Measurements from ENCODE around the gene DIP2C. TPM values are rescaled to one million over a fixed set of nuclear protein-coding genes. Genes with fewer than 3 reads are reported as not detected.

The DIP2C gene
- total RNA-seq, 1 experiment from 2014 or later: 11.0 TPM

GRCh38 chr10:311901-312665 is 377.4 kb downstream of the DIP2C start:
- Mint-ChIP-seq H3K9me3 (no peaks in the 10 kb centered on the region), H3K36me3 (no peaks in the 10 kb centered on the region), H3K27me3 (ENCODE audit: low read depth) (no peaks in the 10 kb centered on the region), H3K4me1 (peaks cover 5% of the 10 kb centered on the region), H3K4me3 (no peak overlapping the region), H3K27ac (no peak overlapping the region)
- no peak for TF ChIP-seq MXD4 (CRISPR knock-in tag; IDR thresholded peaks at IDR 0.05; ENCODE audit: borderline replicate concordance)
- TF ChIP-seq EMX1 (CRISPR knock-in tag; IDR thresholded peaks at IDR 0.05): no peak
- TF ChIP-seq ELF4 (CRISPR knock-in tag; IDR thresholded peaks at IDR 0.05; ENCODE audit: low read depth): no peak
- no peak for TF ChIP-seq ATF3 (CRISPR knock-in tag; conservative IDR thresholded peaks at IDR 0.05)
- no peak for TF ChIP-seq ZNF532 (CRISPR knock-in tag; IDR thresholded peaks at IDR 0.05; ENCODE audit: borderline replicate concordance)
- no peak for TF ChIP-seq TEAD4 (CRISPR knock-in tag; IDR thresholded peaks at IDR 0.05)
- no peak for TF ChIP-seq MLX (CRISPR knock-in tag; IDR thresholded peaks at IDR 0.05)
- no peak for TF ChIP-seq NR3C1 (CRISPR knock-in tag; conservative IDR thresholded peaks at IDR 0.05; ENCODE audit: low read depth)
- TF ChIP-seq NFYB (CRISPR knock-in tag; conservative IDR thresholded peaks at IDR 0.05; ENCODE audit: low read depth): no peak
- TF ChIP-seq CREM (CRISPR knock-in tag; IDR thresholded peaks at IDR 0.05): no peak
- no peak for TF ChIP-seq NR2C2 (CRISPR knock-in tag; IDR thresholded peaks at IDR 0.05)
- TF ChIP-seq ERG (CRISPR knock-in tag; IDR thresholded peaks at IDR 0.05): no peak
- no peak for TF ChIP-seq TP53 (CRISPR knock-in tag; IDR thresholded peaks at IDR 0.05)
- TF ChIP-seq ZNF219 (CRISPR knock-in tag; IDR thresholded peaks at IDR 0.05; ENCODE audit: borderline replicate concordance): no peak
- DNase-seq (ENCODE audit: low spot score): no peak
- ChIA-PET CTCF (interaction anchor here (1.0 kb wide), 1 partner anchor 24 kb away, joined by 3 read pairs; no protein-coding TSS in a partner anchor), POLR2A (no interaction called here)
- ATAC-seq: no peak

GRCh38 chr10:310976-311639 is 378.4 kb downstream of the DIP2C start:
- no peaks in the 10 kb centered on the region for H3K9me3 Mint-ChIP-seq
- peak overlapping the region; percentile 37; the same call in 1 of the 2 replicates for H3K27ac Mint-ChIP-seq
- H3K27me3 Mint-ChIP-seq (ENCODE audit: low read depth): no peaks in the 10 kb centered on the region
- ATAC-seq (no peak), DNase-seq (ENCODE audit: low spot score) (no peak)
- TF ChIP-seq ATF1 (CRISPR knock-in tag; IDR thresholded peaks at IDR 0.05) (no peak), OVOL2 (CRISPR knock-in tag; IDR thresholded peaks at IDR 0.05; ENCODE audit: borderline replicate concordance) (no peak), HMGA2 (CRISPR knock-in tag; IDR thresholded peaks at IDR 0.05) (no peak), USF2 (CRISPR knock-in tag; IDR thresholded peaks at IDR 0.05) (no peak)
- ChIA-PET POLR2A (no interaction called here), CTCF (interaction anchor here (1.0 kb wide), 1 partner anchor 23 kb away, joined by 3 read pairs; no protein-coding TSS in a partner anchor)
- peaks cover 15% of the 10 kb centered on the region for H3K4me1 Mint-ChIP-seq
- no peaks in the 10 kb centered on the region for H3K36me3 Mint-ChIP-seq
- no peak overlapping the region for H3K4me3 Mint-ChIP-seq

Data from WTC11 (cell line).